ENCODE measurements around the gene PKP4.
A peak's percentile ranks its signal among the peaks of the same experiment; 100 is the strongest.

The PKP4 gene

GRCh38 chr2:158500333-158500732 is 43.6 kb downstream of the PKP4 start:
- no peak for DNase-seq

- no peak for DNase-seq
These were observed 44.5 kb downstream of the PKP4 start for GRCh38 chr2:158501301-158501700.

GRCh38 chr2:158502974-158503373 is 46.2 kb downstream of the PKP4 start:
- no peak for DNase-seq

- no peak for DNase-seq
These were observed 47.3 kb downstream of the PKP4 start for GRCh38 chr2:158504088-158504487.

- no peak for DNase-seq
These were observed 48.7 kb downstream of the PKP4 start for GRCh38 chr2:158505448-158505934.

GRCh38 chr2:158507141-158507540 is 50.4 kb downstream of the PKP4 start:
- no peak for DNase-seq

GRCh38 chr2:158507679-158508078 is 50.9 kb downstream of the PKP4 start:
- DNase-seq = no peak

GRCh38 chr2:158509928-158510797 is 53.4 kb downstream of the PKP4 start:
- DNase-seq = no peak

GRCh38 chr2:158510887-158511286 is 54.1 kb downstream of the PKP4 start:
- DNase-seq = no peak

GRCh38 chr2:158511706-158512105 is 55.0 kb downstream of the PKP4 start:
- no peak for DNase-seq

GRCh38 chr2:158512323-158512722 is 55.6 kb downstream of the PKP4 start:
- DNase-seq = no peak

- DNase-seq = no peak
These were observed 57.1 kb downstream of the PKP4 start for GRCh38 chr2:158513841-158514240.

- DNase-seq = peak; percentile 29 to 30
These were observed 61.3 kb downstream of the PKP4 start for GRCh38 chr2:158518084-158518483.

- no peak for DNase-seq
These were observed 62.7 kb downstream of the PKP4 start for GRCh38 chr2:158519481-158519880.

GRCh38 chr2:158529379-158530259 is 72.9 kb downstream of the PKP4 start:
- no peak for DNase-seq

GRCh38 chr2:158530829-158531228 is 74.1 kb downstream of the PKP4 start:
- DNase-seq = no peak

- no peak for DNase-seq
These were observed 76.3 kb downstream of the PKP4 start for GRCh38 chr2:158533009-158533408.

GRCh38 chr2:158539176-158540005 is 82.6 kb downstream of the PKP4 start:
- no peak for DNase-seq

- DNase-seq = no peak
These were observed 85.8 kb downstream of the PKP4 start for GRCh38 chr2:158542577-158542976.

- DNase-seq = no peak
These were observed 87.2 kb downstream of the PKP4 start for GRCh38 chr2:158543957-158544356.

GRCh38 chr2:158544998-158545397 is 88.2 kb downstream of the PKP4 start:
- DNase-seq = peak in 1 of 2 donors; percentile 4

GRCh38 chr2:158546412-158547144 is 89.8 kb downstream of the PKP4 start:
- no peak for DNase-seq

Data from inflammatory macrophage (primary cell).